GM06990 (cell line): ENCODE measurements around the gene KCNC4.

Experiments used
- DNase-seq: peaks from one replicate; pipeline ENCODE4 v3.0.0-alpha.2; 2011; ENCODE audit not compliant: insufficient read length; ENCODE audit errors: extremely low read depth
- H3K27me3 ChIP-seq: replicated peaks from 2 replicates; pipeline ENCODE4 v1.6.0; 2011; ENCODE audit warnings: low read length; ENCODE audit not compliant: control insufficient read depth, insufficient read depth
- H3K36me3 ChIP-seq: 2 replicates; pipeline ENCODE4 v1.5.1; 2011; ENCODE audit warnings: low read length; ENCODE audit not compliant: control insufficient read depth, insufficient read depth
- H3K4me3 ChIP-seq: replicated peaks from 2 replicates; pipeline ENCODE4 v1.5.1; 2011; ENCODE audit warnings: low read depth, mild to moderate bottlenecking, control low read depth, low read length
- TF ChIP-seq, protein P1 (sequence below): IDR thresholded peaks from 2 replicates; pipeline ENCODE4 v1.5.1; 2011; ENCODE audit warnings: low read length, control low read depth, mild to moderate bottlenecking, inconsistent platforms; ENCODE audit not compliant: insufficient read depth, poor library complexity, severe bottlenecking

Gene KCNC4

DNA sequence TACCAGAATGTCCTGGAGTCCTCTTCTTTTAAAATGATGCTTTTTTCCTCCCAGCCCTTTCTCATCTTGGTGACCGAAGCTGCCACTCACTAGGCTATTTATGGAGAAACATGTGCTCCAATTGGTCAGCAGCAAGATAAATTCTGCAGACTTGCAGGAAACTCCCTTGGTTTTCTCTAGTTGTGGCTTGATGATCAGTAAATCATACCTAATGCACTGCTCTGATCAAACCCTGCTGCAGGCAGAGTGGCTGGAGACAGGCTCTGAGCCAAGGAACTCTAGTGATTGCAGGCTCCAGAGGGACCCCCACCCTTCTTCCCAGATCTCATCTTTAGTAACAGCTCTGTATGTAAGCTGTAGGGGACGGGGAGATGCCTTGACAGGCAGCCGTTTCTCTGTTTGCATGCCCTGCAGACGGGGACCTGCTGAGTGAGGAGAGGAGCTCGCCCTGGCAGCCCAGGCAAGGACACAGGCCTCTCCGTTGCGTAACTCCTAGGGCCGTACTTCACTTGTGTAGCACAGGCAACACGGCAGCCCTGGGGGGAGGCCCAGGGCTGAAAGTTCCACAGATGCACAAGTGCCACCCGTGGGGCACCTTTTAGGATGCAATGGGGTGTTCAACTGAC lies 45.3 kb upstream of the KCNC4 start:
- no peak overlapping the region for H3K4me3 ChIP-seq
- H3K36me3 ChIP-seq = no peaks in the 10 kb centered on the region
- no peak for DNase-seq
- H3K27me3 ChIP-seq = peaks cover 5% of the 10 kb centered on the region
- TF ChIP-seq, protein P1, sequence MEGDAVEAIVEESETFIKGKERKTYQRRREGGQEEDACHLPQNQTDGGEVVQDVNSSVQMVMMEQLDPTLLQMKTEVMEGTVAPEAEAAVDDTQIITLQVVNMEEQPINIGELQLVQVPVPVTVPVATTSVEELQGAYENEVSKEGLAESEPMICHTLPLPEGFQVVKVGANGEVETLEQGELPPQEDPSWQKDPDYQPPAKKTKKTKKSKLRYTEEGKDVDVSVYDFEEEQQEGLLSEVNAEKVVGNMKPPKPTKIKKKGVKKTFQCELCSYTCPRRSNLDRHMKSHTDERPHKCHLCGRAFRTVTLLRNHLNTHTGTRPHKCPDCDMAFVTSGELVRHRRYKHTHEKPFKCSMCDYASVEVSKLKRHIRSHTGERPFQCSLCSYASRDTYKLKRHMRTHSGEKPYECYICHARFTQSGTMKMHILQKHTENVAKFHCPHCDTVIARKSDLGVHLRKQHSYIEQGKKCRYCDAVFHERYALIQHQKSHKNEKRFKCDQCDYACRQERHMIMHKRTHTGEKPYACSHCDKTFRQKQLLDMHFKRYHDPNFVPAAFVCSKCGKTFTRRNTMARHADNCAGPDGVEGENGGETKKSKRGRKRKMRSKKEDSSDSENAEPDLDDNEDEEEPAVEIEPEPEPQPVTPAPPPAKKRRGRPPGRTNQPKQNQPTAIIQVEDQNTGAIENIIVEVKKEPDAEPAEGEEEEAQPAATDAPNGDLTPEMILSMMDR = no peak

- DNase-seq = no peak
- TF ChIP-seq, protein P1 = no peak
- no peaks in the 10 kb centered on the region for H3K36me3 ChIP-seq
- H3K4me3 ChIP-seq = no peak overlapping the region
- peaks cover 5% of the 10 kb centered on the region for H3K27me3 ChIP-seq
These were observed 44.3 kb upstream of the KCNC4 start for GRCh38 chr1:110165761-110166231.

- DNase-seq = no peak
- TF ChIP-seq, protein P1 = no peak
- no peaks in the 10 kb centered on the region for H3K36me3 ChIP-seq
- peaks cover 5% of the 10 kb centered on the region for H3K27me3 ChIP-seq
- no peak overlapping the region for H3K4me3 ChIP-seq
These were observed 43.3 kb upstream of the KCNC4 start for GRCh38 chr1:110166861-110167260.

- Histone ChIP-seq H3K27me3 (no peaks in the 10 kb centered on the region; the same call in 1 of the 2 replicates), H3K4me3 (no peak overlapping the region), H3K36me3 (no peaks in the 10 kb centered on the region)
- TF ChIP-seq, protein P1 = no peak
- no peak for DNase-seq
These were observed 39.1 kb upstream of the KCNC4 start for GRCh38 chr1:110170766-110171733.

DNA sequence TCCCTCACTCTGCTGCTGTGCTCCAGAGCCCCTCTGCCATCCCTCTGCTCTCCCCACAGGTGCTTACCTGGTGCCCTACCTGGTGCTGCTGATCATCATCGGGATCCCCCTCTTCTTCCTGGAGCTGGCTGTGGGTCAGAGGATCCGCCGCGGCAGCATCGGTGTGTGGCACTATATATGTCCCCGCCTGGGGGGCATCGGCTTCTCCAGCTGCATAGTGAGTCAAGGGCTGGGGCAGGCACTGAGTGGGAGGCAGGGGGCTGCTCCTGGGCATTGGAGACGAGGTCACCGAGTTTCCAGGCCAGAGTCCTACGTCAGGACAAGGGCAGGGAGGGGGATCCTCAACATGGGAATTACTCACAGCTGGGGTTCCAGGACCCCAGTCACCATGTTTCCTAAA lies 38.1 kb upstream of the KCNC4 start:
- H3K4me3 ChIP-seq = no peak overlapping the region
- no peaks in the 10 kb centered on the region for H3K36me3 ChIP-seq
- TF ChIP-seq, protein P1 = no peak
- no peak for DNase-seq
- H3K27me3 ChIP-seq = no peaks in the 10 kb centered on the region; the same call in 1 of the 2 replicates
